DND-41 (cell line): Measurements from ENCODE around the gene TCF12.

Source experiments
- EZH2 ChIP-seq: IDR thresholded peaks from 3 replicates; pipeline ENCODE4 v1.6.1; 2012; ENCODE audit warnings: borderline replicate concordance, low read depth, mild to moderate bottlenecking, moderate library complexity, low read length, inconsistent platforms; ENCODE audit not compliant: severe bottlenecking
- TF ChIP-seq, protein P1 (sequence below): IDR thresholded peaks from 2 replicates; pipeline ENCODE4 v1.5.1; 2012; ENCODE audit warnings: borderline replicate concordance, low read length, moderate library complexity, mild to moderate bottlenecking; ENCODE audit not compliant: poor library complexity, severe bottlenecking; ENCODE audit errors: extremely low read depth

DNA sequence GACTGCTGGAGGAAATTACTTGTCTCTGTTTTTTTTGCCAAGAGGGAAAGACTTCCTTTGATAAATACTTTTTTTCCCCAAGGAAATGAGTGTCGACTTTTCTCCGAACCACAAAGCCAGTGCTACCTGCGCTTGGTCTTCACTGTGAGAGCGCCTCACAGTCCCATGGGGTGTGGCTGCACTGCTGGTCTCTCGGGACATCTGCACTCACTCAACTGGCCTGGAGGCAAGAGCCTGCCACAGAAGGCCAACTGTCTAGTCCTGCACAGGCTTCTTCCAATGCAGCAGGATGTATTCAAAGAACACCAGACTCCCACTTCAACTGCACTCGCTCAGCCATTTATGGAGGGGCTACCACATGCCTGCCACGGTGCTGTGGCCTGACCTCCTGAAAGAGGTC, 417.3 kb downstream of the TCF12 start:
- TF ChIP-seq, protein P1, sequence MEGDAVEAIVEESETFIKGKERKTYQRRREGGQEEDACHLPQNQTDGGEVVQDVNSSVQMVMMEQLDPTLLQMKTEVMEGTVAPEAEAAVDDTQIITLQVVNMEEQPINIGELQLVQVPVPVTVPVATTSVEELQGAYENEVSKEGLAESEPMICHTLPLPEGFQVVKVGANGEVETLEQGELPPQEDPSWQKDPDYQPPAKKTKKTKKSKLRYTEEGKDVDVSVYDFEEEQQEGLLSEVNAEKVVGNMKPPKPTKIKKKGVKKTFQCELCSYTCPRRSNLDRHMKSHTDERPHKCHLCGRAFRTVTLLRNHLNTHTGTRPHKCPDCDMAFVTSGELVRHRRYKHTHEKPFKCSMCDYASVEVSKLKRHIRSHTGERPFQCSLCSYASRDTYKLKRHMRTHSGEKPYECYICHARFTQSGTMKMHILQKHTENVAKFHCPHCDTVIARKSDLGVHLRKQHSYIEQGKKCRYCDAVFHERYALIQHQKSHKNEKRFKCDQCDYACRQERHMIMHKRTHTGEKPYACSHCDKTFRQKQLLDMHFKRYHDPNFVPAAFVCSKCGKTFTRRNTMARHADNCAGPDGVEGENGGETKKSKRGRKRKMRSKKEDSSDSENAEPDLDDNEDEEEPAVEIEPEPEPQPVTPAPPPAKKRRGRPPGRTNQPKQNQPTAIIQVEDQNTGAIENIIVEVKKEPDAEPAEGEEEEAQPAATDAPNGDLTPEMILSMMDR: no peak
- TF ChIP-seq EZH2: no peak
